ENCODE data around the gene NPAT.

- TF ChIP-seq SPI1 (IDR thresholded peaks at IDR 0.05; ENCODE audit: low read depth, low read length): no peak
- no peak for TF ChIP-seq POLR2A (IDR thresholded peaks at IDR 0.05; ENCODE audit: low read depth, low read length)
- TF ChIP-seq PAX5 (IDR thresholded peaks at IDR 0.05; ENCODE audit: insufficient read depth, low read length, severe bottlenecking): no peak
Measured at GRCh38 chr11:108210441-108210840, 12.0 kb downstream of the NPAT start.

Data from GM12891 (cell line).